HepG2 (cell line): ENCODE data around the gene WEE1. TPM values are rescaled to one million over a fixed set of nuclear protein-coding genes. Genes with fewer than 3 reads are reported as not detected.

Experiments used
- BORCS8-MEF2B ChIP-seq: sonication (generic); formaldehyde crosslinking; IDR thresholded peaks from 2 replicates; pipeline ENCODE4 v1.8.0; 2022; ENCODE audit warnings: mild to moderate bottlenecking, missing genetic modification reagents
- ETV6 ChIP-seq: sonication (generic); formaldehyde crosslinking; conservative IDR thresholded peaks from 2 replicates; pipeline ENCODE4 v1.4.0; 2020; ENCODE audit warnings: missing genetic modification reagents
- HOXA9 ChIP-seq: sonication (generic); formaldehyde crosslinking; IDR thresholded peaks from 2 replicates; pipeline ENCODE4 v1.8.1; 2022; ENCODE audit warnings: missing genetic modification reagents, mild to moderate bottlenecking, moderate library complexity, borderline replicate concordance
- KDM1A ChIP-seq: IDR thresholded peaks from 2 replicates; pipeline ENCODE4 v1.6.1; 2016; ENCODE audit warnings: missing compliant biosample characterization
- MTA1 ChIP-seq: sonication (generic); formaldehyde crosslinking; IDR thresholded peaks from 2 replicates; pipeline ENCODE4 v1.4.0; 2020; ENCODE audit warnings: missing genetic modification reagents, mild to moderate bottlenecking, borderline replicate concordance
- NFIB ChIP-seq: sonication (generic); formaldehyde crosslinking; IDR thresholded peaks from 2 replicates; pipeline ENCODE4 v1.9.0; 2021; ENCODE audit warnings: missing genetic modification reagents, mild to moderate bottlenecking, borderline replicate concordance
- NKX3-1 ChIP-seq: sonication (generic); formaldehyde crosslinking; IDR thresholded peaks from 2 replicates; pipeline ENCODE4 v1.5.0; 2020; ENCODE audit warnings: missing genetic modification reagents
- RFX3 ChIP-seq: IDR thresholded peaks from 2 replicates; pipeline ENCODE4 v1.6.1; 2016; ENCODE audit warnings: missing biosample characterization, missing genetic modification reagents
- SMAD3 ChIP-seq: sonication (generic); formaldehyde crosslinking; IDR thresholded peaks from 2 replicates; pipeline ENCODE4 v1.4.0; 2020; ENCODE audit warnings: missing genetic modification reagents
- THAP11 ChIP-seq: IDR thresholded peaks from 2 replicates; pipeline ENCODE4 v1.6.1; 2016; ENCODE audit warnings: missing biosample characterization, missing genetic modification reagents
- ZBTB21 ChIP-seq: sonication (generic); formaldehyde crosslinking; IDR thresholded peaks from 2 replicates; pipeline ENCODE4 v1.4.0; 2020; ENCODE audit warnings: missing genetic modification reagents
- ZFP90 ChIP-seq: sonication (generic); formaldehyde crosslinking; IDR thresholded peaks from 2 replicates; pipeline ENCODE4 v1.8.0; 2022; ENCODE audit warnings: missing genetic modification reagents, mild to moderate bottlenecking, inconsistent platforms, borderline replicate concordance
- ZKSCAN8 ChIP-seq: IDR thresholded peaks from 2 replicates; pipeline ENCODE4 v1.6.1; 2016; ENCODE audit warnings: borderline replicate concordance, missing genetic modification reagents, missing compliant biosample characterization
- ZNF251 ChIP-seq: sonication (generic); formaldehyde crosslinking; IDR thresholded peaks from 2 replicates; pipeline ENCODE4 v1.9.0; 2021; ENCODE audit warnings: mild to moderate bottlenecking, missing genetic modification reagents
- ZNF256 ChIP-seq: sonication (generic); formaldehyde crosslinking; conservative IDR thresholded peaks from 2 replicates; pipeline ENCODE4 v1.4.0; 2020; ENCODE audit warnings: missing genetic modification reagents
- ZNF451 ChIP-seq: sonication (generic); formaldehyde crosslinking; IDR thresholded peaks from 2 replicates; pipeline ENCODE4 v1.5.0; 2020; ENCODE audit warnings: mild to moderate bottlenecking, missing genetic modification reagents
- ZNF552 ChIP-seq: sonication (generic); formaldehyde crosslinking; IDR thresholded peaks from 2 replicates; pipeline ENCODE4 v1.9.0; 2022; ENCODE audit warnings: missing genetic modification reagents, mild to moderate bottlenecking, borderline replicate concordance
- ZNF614 ChIP-seq: IDR thresholded peaks from 2 replicates; pipeline ENCODE4 v1.6.1; 2018; ENCODE audit warnings: missing biosample characterization, missing genetic modification reagents, inconsistent platforms, borderline replicate concordance
- ZNF749 ChIP-seq: sonication (generic); formaldehyde crosslinking; IDR thresholded peaks from 2 replicates; pipeline ENCODE4 v1.8.0; 2022; ENCODE audit warnings: mild to moderate bottlenecking, missing genetic modification reagents, moderate library complexity, borderline replicate concordance
- ZNF773 ChIP-seq: sonication (generic); formaldehyde crosslinking; IDR thresholded peaks from 2 replicates; pipeline ENCODE4 v1.4.0; 2020; ENCODE audit warnings: missing genetic modification reagents, borderline replicate concordance
- ZSCAN20 ChIP-seq: sonication (generic); formaldehyde crosslinking; IDR thresholded peaks from 2 replicates; pipeline ENCODE4 v1.4.0; 2020; ENCODE audit warnings: missing genetic modification reagents, mild to moderate bottlenecking, borderline replicate concordance
- polyA plus RNA-seq, 8 experiments: library from polyadenylated mRNA; depleted of rRNA in 3 of 8; stranded (reverse) in 7 of 8; unstranded in 1 of 8; fragments of >200 nt; fragmentation: Illumina TruSeq in 4 of 8; extraction: Trizol in 4 of 8; gene quantifications; 2 replicates each; pipeline versions ENCODE4 v1.2.1 to v1.2.3, GENCODE V29; 2011 to 2016; ENCODE audit warnings: low read depth in 4 of 8, missing spikeins in 1 of 8, mixed read lengths in 1 of 8; ENCODE audit not compliant: insufficient read depth in 1 of 8
- total RNA-seq, 5 experiments: library from RNA; depleted of rRNA; stranded (reverse); fragments of >200 nt; fragmentation: Illumina TruSeq; extraction: Trizol; gene quantifications; 2 replicates each; pipeline ENCODE4 v1.2.3, GENCODE V29; 2016; ENCODE audit warnings: low read depth in 1 of 5
- TF ChIP-seq, protein P1 (sequence below): sonication (generic); IDR thresholded peaks from 2 replicates; pipeline ENCODE4 v1.6.1; 2016; ENCODE audit warnings: low read depth, borderline replicate concordance
- TF ChIP-seq, protein P2 (sequence below): sonication (generic); formaldehyde crosslinking; IDR thresholded peaks from 2 replicates; pipeline ENCODE4 v1.8.0; 2022; ENCODE audit warnings: missing genetic modification reagents, low read depth, mild to moderate bottlenecking, borderline replicate concordance
- TF ChIP-seq, protein P3 (sequence below): sonication (generic); formaldehyde crosslinking; IDR thresholded peaks from 2 replicates; pipeline ENCODE4 v1.8.0; 2022; ENCODE audit warnings: missing genetic modification reagents, mild to moderate bottlenecking, moderate library complexity, borderline replicate concordance
- TF ChIP-seq, protein P4 (sequence below): sonication (generic); formaldehyde crosslinking; IDR thresholded peaks from 2 replicates; pipeline ENCODE4 v1.8.0; 2022; ENCODE audit warnings: missing genetic modification reagents, mild to moderate bottlenecking, inconsistent platforms, borderline replicate concordance

Gene WEE1
- total and polyA plus RNA-seq, 2 of the 13 experiments (the other 11 are each of a cell fraction or from before 2014, with no cell fraction given): 31.4 to 63.7 TPM

DNA sequence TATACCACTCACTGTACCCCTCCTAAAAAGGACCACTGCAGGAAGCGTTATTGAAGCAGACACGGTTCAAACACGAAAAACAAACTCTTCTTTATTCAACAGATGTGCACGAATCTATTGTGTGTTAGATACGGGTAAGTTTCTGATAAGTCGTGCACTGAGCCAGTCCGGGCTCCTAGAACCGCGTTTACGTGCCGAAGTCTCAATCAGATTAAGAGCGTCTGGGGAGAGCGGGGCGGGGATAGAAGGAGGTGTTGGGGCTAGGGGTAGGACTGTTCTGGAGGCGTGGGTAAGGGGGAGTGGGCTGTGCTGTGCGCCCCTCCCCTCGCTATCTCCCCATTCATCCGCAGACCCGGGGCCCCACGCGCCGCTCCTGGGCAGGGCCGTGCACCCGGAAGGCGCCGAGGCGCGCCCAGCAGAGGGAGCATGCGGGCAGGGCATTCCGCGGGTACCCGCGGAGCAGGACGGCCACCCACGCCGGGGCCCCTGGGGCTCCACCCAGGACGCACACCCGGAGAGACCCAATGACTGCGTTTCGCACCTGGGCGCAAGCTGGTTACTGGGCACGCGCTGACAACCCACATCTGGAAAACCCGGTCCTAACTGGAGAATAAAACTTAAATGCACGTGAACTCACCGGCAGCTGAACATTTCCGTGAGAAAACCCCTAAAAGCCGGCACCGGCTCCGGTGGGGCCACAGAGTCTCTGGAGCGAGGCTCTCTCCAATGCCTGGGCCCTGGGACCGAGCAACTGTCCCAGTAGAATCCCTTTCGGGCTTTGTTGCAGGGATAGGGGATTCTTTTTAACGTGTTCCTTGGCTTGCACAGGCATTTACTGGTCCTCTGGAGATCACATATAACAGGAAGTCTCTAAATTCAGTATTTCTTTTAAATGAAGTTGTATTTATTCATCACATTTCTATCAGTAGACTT, 40.6 kb downstream of the WEE1 start (continued):
- TF ChIP-seq, protein P1, sequence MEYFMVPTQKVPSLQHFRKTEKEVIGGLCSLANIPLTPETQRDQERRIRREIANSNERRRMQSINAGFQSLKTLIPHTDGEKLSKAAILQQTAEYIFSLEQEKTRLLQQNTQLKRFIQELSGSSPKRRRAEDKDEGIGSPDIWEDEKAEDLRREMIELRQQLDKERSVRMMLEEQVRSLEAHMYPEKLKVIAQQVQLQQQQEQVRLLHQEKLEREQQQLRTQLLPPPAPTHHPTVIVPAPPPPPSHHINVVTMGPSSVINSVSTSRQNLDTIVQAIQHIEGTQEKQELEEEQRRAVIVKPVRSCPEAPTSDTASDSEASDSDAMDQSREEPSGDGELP: no peak
- TF ChIP-seq, protein P2, sequence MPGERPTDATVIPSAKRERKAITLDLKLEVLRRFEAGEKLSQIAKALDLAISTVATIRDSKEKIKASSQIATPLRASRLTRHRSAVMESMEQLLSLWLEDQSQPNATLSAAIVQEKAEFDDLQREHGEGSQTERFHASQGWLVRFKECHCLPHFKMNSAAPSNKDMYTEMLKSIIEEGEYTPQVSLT: 0 out of 2 replicates have a peak, but pooled peaks have one; percentile 4
- TF ChIP-seq RFX3 (CRISPR knock-in tag): no peak
- TF ChIP-seq, protein P3, sequence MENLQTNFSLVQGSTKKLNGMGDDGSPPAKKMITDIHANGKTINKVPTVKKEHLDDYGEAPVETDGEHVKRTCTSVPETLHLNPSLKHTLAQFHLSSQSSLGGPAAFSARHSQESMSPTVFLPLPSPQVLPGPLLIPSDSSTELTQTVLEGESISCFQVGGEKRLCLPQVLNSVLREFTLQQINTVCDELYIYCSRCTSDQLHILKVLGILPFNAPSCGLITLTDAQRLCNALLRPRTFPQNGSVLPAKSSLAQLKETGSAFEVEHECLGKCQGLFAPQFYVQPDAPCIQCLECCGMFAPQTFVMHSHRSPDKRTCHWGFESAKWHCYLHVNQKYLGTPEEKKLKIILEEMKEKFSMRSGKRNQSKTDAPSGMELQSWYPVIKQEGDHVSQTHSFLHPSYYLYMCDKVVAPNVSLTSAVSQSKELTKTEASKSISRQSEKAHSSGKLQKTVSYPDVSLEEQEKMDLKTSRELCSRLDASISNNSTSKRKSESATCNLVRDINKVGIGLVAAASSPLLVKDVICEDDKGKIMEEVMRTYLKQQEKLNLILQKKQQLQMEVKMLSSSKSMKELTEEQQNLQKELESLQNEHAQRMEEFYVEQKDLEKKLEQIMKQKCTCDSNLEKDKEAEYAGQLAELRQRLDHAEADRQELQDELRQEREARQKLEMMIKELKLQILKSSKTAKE (CRISPR knock-in tag): no peak; the same call in 1 of the 2 replicates
- peak; percentile 30; the same call in 1 of the 2 replicates for TF ChIP-seq ZFP90
- TF ChIP-seq MTA1: peak; percentile 90; the same call in 1 of the 2 replicates
- 0 out of 2 replicates have a peak, but pooled peaks have one; percentile 49 for TF ChIP-seq ZNF614 (CRISPR knock-in tag)
- peak; percentile 75; the same call in 1 of the 2 replicates for TF ChIP-seq NKX3-1 (CRISPR knock-in tag)
- TF ChIP-seq KDM1A (CRISPR knock-in tag): peak; percentile 38; the same call in 1 of the 2 replicates
- no peak for TF ChIP-seq NFIB (CRISPR knock-in tag)
- no peak for TF ChIP-seq ZNF552 (CRISPR knock-in tag)
- TF ChIP-seq ZNF749 (CRISPR knock-in tag): peak; percentile 63; the same call in 1 of the 2 replicates
- 0 out of 2 replicates have a peak, but pooled peaks have one; percentile 45 for TF ChIP-seq ZNF256 (CRISPR knock-in tag)
- no peak; the same call in 1 of the 2 replicates for TF ChIP-seq ZNF451 (CRISPR knock-in tag)
- no peak for TF ChIP-seq ZNF251 (CRISPR knock-in tag)
- TF ChIP-seq ZBTB21: no peak
- peak; percentile 8; the same call in 1 of the 2 replicates for TF ChIP-seq HOXA9 (CRISPR knock-in tag)
- TF ChIP-seq BORCS8-MEF2B (CRISPR knock-in tag): peak; percentile 78; the same call in 1 of the 2 replicates
- TF ChIP-seq, protein P4, sequence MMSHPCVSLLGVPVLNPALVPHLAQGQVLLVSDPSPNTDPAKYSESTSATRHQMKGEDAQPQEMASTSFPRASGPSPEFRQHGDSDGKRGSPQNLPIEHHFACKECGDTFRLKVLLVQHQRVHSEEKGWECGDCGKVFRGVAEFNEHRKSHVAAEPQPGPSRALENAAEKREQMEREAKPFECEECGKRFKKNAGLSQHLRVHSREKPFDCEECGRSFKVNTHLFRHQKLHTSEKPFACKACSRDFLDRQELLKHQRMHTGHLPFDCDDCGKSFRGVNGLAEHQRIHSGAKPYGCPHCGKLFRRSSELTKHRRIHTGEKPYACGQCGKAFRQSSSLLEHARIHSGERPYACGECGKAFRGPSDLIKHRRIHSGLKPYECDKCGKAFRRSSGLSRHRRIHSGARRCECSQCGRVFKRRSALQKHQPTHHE (CRISPR knock-in tag): no peak; the same call in 1 of the 2 replicates
- TF ChIP-seq ZSCAN20 (CRISPR knock-in tag): no peak
- TF ChIP-seq ZNF773: no peak
- peak; percentile 62; the same call in 1 of the 2 replicates for TF ChIP-seq THAP11 (CRISPR knock-in tag)
- no peak for TF ChIP-seq ETV6 (CRISPR knock-in tag)
- TF ChIP-seq ZKSCAN8: no peak
- TF ChIP-seq SMAD3 (CRISPR knock-in tag): no peak
